Kidney (tissue), 14 donors: Measurements from ENCODE around the gene TMED9. TPM values are rescaled to one million over a fixed set of nuclear protein-coding genes. Genes with fewer than 3 reads are reported as not detected.
A peak's percentile ranks its signal among the peaks of the same experiment; 100 is the strongest.

ENCODE experiments used
- DNase-seq, 5 donors: peaks; one replicate each; pipeline ENCODE4 v3.0.0-alpha.2; 2013 to 2020
- FAIRE-seq: peaks from 2 replicates; lab custom pipeline; 2012; peaks lifted over from hg19 to GRCh38; lab: Jason Lieb, UNC
- H3K27ac ChIP-seq, 2 donors: one replicate each; pipeline ENCODE4 v1.7.0; 2013; ENCODE audit warnings: low read depth in 2 of 2, low read length in 2 of 2, inconsistent platforms in 1 of 2
- H3K27me3 ChIP-seq: one replicate; pipeline ENCODE4 v1.7.1; 2013; ENCODE audit warnings: low read length, inconsistent platforms; ENCODE audit not compliant: control insufficient read depth, insufficient read depth
- H3K36me3 ChIP-seq, 3 donors: one replicate each; pipeline versions ENCODE4 v1.7.0 to v1.7.1; 2013; ENCODE audit warnings: low read length in 3 of 3, control low read depth in 1 of 3, inconsistent platforms in 1 of 3; ENCODE audit not compliant: insufficient read depth in 3 of 3, control insufficient read depth in 2 of 3
- H3K4me1 ChIP-seq, 3 donors: one replicate each; pipeline versions ENCODE4 v1.7.0 to v1.7.1; 2013; ENCODE audit warnings: low read length in 3 of 3, inconsistent platforms in 1 of 3, low read depth in 1 of 3; ENCODE audit not compliant: control insufficient read depth in 2 of 3, insufficient read depth in 2 of 3
- H3K4me3 ChIP-seq, 3 donors: one replicate each; pipeline versions ENCODE4 v1.7.0 to v1.8.1; 2013; ENCODE audit warnings: low read length in 3 of 3, control low read depth in 1 of 3, inconsistent platforms in 1 of 3
- H3K9ac ChIP-seq, 3 donors: one replicate each; pipeline versions ENCODE4 v1.7.0 to v1.7.1; 2013; ENCODE audit warnings: low read length in 3 of 3, control low read depth in 1 of 3, inconsistent platforms in 1 of 3
- H3K9me3 ChIP-seq, 3 donors: one replicate each; pipeline versions ENCODE4 v1.7.0 to v1.7.1; 2013; ENCODE audit warnings: low read length in 3 of 3, control low read depth in 1 of 3, inconsistent platforms in 1 of 3; ENCODE audit not compliant: control insufficient read depth in 2 of 3, insufficient read depth in 1 of 3
- CTCF ChIP-seq: IDR thresholded peaks from 3 replicates; pipeline ENCODE4 v1.5.1; 2012; ENCODE audit warnings: mild to moderate bottlenecking, moderate library complexity, borderline replicate concordance; ENCODE audit not compliant: insufficient read depth; ENCODE audit errors: extremely low read depth
- intact Hi-C: fragments of 100-400 bp; cut with DNase I; formaldehyde crosslinking; loops from one replicate; pipeline ENCODE4 v1.11.1; 2022
- polyA plus RNA-seq: library from polyadenylated mRNA; stranded (reverse); fragments of 350-450 nt; fragmentation: Illumina TruSeq; extraction: RNeasy Lipid Tissue Mini Kit (QIAGEN cat#74804); gene quantifications from one replicate; pipeline ENCODE4 v1.2.3, GENCODE V29; 2014; ENCODE audit warnings: low read depth, low replicate concordance; ENCODE audit not compliant: insufficient read depth
- total RNA-seq: library from RNA; stranded (reverse); fragmentation: NEBNext Ultra II Directional; extraction: Animal tissue kit (Norgen Biotek cat#: 25700); gene quantifications from one replicate; pipeline ENCODE4 v1.2.1, GENCODE V29; 2021
- donor health status: control.
- donor health status: control.
- donor health status: control.
- donor health status: control.
- donor health status: control.
- donor health status: DM: yes; HTN: yes; CAD: no.
- donor health status: Normal renal cell carcinoma (clear cell type).

The TMED9 gene
- total and polyA plus RNA-seq, 2 donors from 2014 or later, result 168 to 214 TPM

- no peak overlapping the region for H3K27ac ChIP-seq
- no peak for FAIRE-seq
- no peaks in the 10 kb centered on the region for H3K27me3 ChIP-seq
- intact Hi-C loops, result no loop called here
- no peak overlapping the region for H3K9ac ChIP-seq
- TF ChIP-seq CTCF, result no peak
- no peaks in the 10 kb centered on the region for H3K36me3 ChIP-seq
- no peak for DNase-seq
- H3K4me1 ChIP-seq, result peaks cover 0 to 16% (median 12%) of the 10 kb centered on the region in 3 donors
- H3K4me3 ChIP-seq, result no peak overlapping the region
- no peaks in the 10 kb centered on the region for H3K9me3 ChIP-seq
These were observed 11.6 kb downstream of the TMED9 start for GRCh38 chr5:177603631-177604030.

GRCh38 chr5:177604116-177604521, 12.1 kb downstream of the TMED9 start:
- Histone ChIP-seq H3K27me3 (no peaks in the 10 kb centered on the region), H3K4me1 (peaks cover 0 to 16% (median 12%) of the 10 kb centered on the region in 3 donors), H3K36me3 (no peaks in the 10 kb centered on the region), H3K27ac (no peak overlapping the region), H3K9me3 (no peaks in the 10 kb centered on the region), H3K4me3 (no peak overlapping the region), H3K9ac (no peak overlapping the region)
- TF ChIP-seq CTCF, result no peak
- FAIRE-seq (no peak), DNase-seq (peak in 1 of 5 donors; percentile 70)
- intact Hi-C loops, result no loop called here

GRCh38 chr5:177604656-177605055, 12.7 kb downstream of the TMED9 start:
- DNase-seq (no peak), FAIRE-seq (no peak)
- Histone ChIP-seq H3K27me3 (no peaks in the 10 kb centered on the region), H3K4me1 (peaks cover 0 to 14% (median 12%) of the 10 kb centered on the region in 3 donors), H3K9me3 (no peaks in the 10 kb centered on the region), H3K9ac (no peak overlapping the region), H3K36me3 (no peaks in the 10 kb centered on the region), H3K27ac (no peak overlapping the region), H3K4me3 (no peak overlapping the region)
- no peak for TF ChIP-seq CTCF
- intact Hi-C loops, result no loop called here

GRCh38 chr5:177605078-177605477, 13.1 kb downstream of the TMED9 start:
- TF ChIP-seq CTCF, result no peak
- no peak overlapping the region for H3K4me3 ChIP-seq
- H3K9ac ChIP-seq, result no peak overlapping the region
- no peak overlapping the region for H3K27ac ChIP-seq
- no peaks in the 10 kb centered on the region for H3K27me3 ChIP-seq
- H3K4me1 ChIP-seq, result peaks cover 0 to 13% (median 12%) of the 10 kb centered on the region in 3 donors
- H3K9me3 ChIP-seq, result no peaks in the 10 kb centered on the region
- FAIRE-seq (no peak), DNase-seq (no peak)
- no peaks in the 10 kb centered on the region for H3K36me3 ChIP-seq
- intact Hi-C loops, result no loop called here
